ENCODE data around the gene WDR5. TPM values are rescaled to one million over a fixed set of nuclear protein-coding genes. Genes with fewer than 3 reads are reported as not detected.

WDR5 gene
- polyA plus RNA-seq, 1 of the 3 experiments (the other 2 are of a cell fraction): 36.6 TPM

DNA sequence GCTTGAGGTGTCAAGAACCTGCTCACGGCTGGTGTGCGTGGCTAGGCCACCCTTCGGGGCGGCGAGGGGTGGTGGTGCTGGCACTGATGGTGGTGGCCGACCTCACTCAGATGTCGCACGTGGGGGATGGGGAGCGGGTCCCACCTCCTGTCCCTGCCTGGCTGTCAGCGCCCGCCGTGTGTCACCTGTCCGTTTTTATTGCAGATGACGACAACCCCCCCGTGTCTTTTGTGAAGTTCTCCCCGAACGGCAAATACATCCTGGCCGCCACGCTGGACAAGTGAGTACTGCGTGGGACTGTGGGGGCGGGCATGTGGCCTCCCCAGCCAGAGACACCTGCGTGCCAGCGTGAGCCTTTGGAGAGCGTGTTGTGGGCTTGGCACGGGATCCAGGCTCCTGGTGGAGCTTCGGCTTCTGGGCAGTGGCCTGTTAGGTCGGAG is 18.4 kb downstream of the WDR5 start:
- no peaks in the 10 kb centered on the region for H3K9me2 ChIP-seq
- POLR2A ChIA-PET: interaction anchor here (1.0 kb wide), 1 partner anchor 18 kb away, joined by 3 read pairs; the partner anchor contains the start of gene WDR5
- CTCF ChIA-PET: no interaction called here
- no peaks in the 10 kb centered on the region for H3K27me3 ChIP-seq (ENCODE audit: insufficient read depth)
- no peaks in the 10 kb centered on the region for H3F3A ChIP-seq (replicated peaks; ENCODE audit: insufficient read depth)
- H3K4me3 ChIP-seq (ENCODE audit: low read depth in 2 of 2, low read length in 1 of 2): no peak overlapping the region
- TF ChIP-seq TAF1 (IDR thresholded peaks at IDR 0.05; ENCODE audit: borderline replicate concordance, low read depth, low read length): no peak
- H3K79me2 ChIP-seq (ENCODE audit: insufficient read depth): no peaks in the 10 kb centered on the region; the same call in 1 of the 2 replicates
- H3K4me2 ChIP-seq: no peak overlapping the region
- no peak overlapping the region for H3K9ac ChIP-seq
- DNase-seq: no peak
- WGBS (ENCODE audit: low lambda C conversion rate): 97% methylated on average over 14 of the region's 27 CpGs
- no peaks in the 10 kb centered on the region for H4K20me1 ChIP-seq (ENCODE audit: insufficient read depth)
- no peak overlapping the region for H2AFZ ChIP-seq (ENCODE audit: low read depth)
- H3K36me3 ChIP-seq (replicated peaks in 1 of 2; ENCODE audit: control insufficient read depth in 1 of 2, insufficient read depth in 2 of 2, low read length in 1 of 2): peaks cover 22 to 95% of the 10 kb centered on the region in 2 experiments
- H3K9me3 ChIP-seq: no peaks in the 10 kb centered on the region
- H3K4me1 ChIP-seq (ENCODE audit: control insufficient read depth in 1 of 2, insufficient read depth in 2 of 2, low read depth in 1 of 2, low read length in 1 of 2): peaks cover 0 to 5% of the 10 kb centered on the region in 2 experiments; a peak in 1 of 4 replicates
- H3K27ac ChIP-seq (ENCODE audit: low read depth in 2 of 2, low read length in 1 of 2): no peak overlapping the region

DNA sequence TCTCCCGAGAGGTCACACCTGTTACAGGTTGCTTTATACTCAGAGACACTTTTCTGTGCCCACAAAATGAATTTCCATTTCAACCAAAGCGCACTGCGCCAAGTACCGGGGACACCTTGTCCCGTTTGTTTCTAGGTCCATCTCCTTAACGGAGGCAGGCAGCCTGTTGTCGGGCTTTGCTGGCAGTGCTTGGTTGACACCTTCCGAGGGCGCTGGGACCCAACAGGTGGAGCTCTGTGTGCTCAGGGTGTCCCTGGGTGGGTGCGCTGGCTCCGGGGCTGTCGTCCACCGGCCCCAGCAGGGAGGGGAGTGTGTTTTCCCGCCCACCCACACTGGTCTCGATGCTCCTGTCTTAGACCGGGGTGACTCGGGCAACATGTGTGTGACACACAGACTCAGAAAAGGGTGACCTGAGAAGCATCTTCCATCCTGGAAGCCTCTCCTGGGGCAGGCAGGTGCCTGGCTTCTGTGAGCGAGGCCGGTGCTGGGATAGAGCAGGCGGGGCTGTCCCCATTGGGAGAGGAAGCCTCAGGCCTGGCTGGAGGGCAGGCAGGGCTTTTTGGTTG is 20.0 kb downstream of the WDR5 start:
- POLR2A ChIA-PET: no interaction called here
- no peaks in the 10 kb centered on the region for H3K9me3 ChIP-seq

More for the DNA sequence above, 20.0 kb downstream of the WDR5 start:
- Histone ChIP-seq H4K20me1 (ENCODE audit: insufficient read depth) (no peaks in the 10 kb centered on the region), H3K79me2 (ENCODE audit: insufficient read depth) (no peaks in the 10 kb centered on the region), H3K4me2 (no peak overlapping the region), H3K4me1 (ENCODE audit: control insufficient read depth in 1 of 2, insufficient read depth in 2 of 2, low read depth in 1 of 2, low read length in 1 of 2) (no peaks in the 10 kb centered on the region), H3K27ac (ENCODE audit: low read depth in 2 of 2, low read length in 1 of 2) (no peak overlapping the region), H3K9ac (no peak overlapping the region), H3K4me3 (ENCODE audit: low read depth in 2 of 2, low read length in 1 of 2) (no peak overlapping the region), H2AFZ (ENCODE audit: low read depth) (no peak overlapping the region), H3K27me3 (ENCODE audit: insufficient read depth) (no peaks in the 10 kb centered on the region), H3F3A (replicated peaks; ENCODE audit: insufficient read depth) (no peaks in the 10 kb centered on the region), H3K36me3 (replicated peaks in 1 of 2; ENCODE audit: control insufficient read depth in 1 of 2, insufficient read depth in 2 of 2, low read length in 1 of 2) (peaks cover 11 to 79% of the 10 kb centered on the region in 2 experiments), H3K9me2 (no peaks in the 10 kb centered on the region)
- TF ChIP-seq SMC3 (IDR thresholded peaks at IDR 0.05; ENCODE audit: low read depth, low read length) (no peak), RCOR1 (IDR thresholded peaks at IDR 0.05; ENCODE audit: low read length) (no peak), JUND (IDR thresholded peaks at IDR 0.05) (no peak), MEF2A (IDR thresholded peaks at IDR 0.05; ENCODE audit: borderline replicate concordance, low read depth) (no peak), CHD2 (IDR thresholded peaks at IDR 0.05; ENCODE audit: low read length, partially characterized antibody) (no peak), FOXM1 (IDR thresholded peaks at IDR 0.05; ENCODE audit: low read depth) (no peak), EP300 (IDR thresholded peaks at IDR 0.05; ENCODE audit: borderline replicate concordance in 1 of 2, low read depth in 1 of 2, low read length in 1 of 2) (no peak), NRF1 (IDR thresholded peaks at IDR 0.05; ENCODE audit: low read depth, low read length) (no peak), POLR2AphosphoS5 (IDR thresholded peaks at IDR 0.05; ENCODE audit: low read depth, low read length) (no peak)
- TF ChIP-seq, protein P1, sequence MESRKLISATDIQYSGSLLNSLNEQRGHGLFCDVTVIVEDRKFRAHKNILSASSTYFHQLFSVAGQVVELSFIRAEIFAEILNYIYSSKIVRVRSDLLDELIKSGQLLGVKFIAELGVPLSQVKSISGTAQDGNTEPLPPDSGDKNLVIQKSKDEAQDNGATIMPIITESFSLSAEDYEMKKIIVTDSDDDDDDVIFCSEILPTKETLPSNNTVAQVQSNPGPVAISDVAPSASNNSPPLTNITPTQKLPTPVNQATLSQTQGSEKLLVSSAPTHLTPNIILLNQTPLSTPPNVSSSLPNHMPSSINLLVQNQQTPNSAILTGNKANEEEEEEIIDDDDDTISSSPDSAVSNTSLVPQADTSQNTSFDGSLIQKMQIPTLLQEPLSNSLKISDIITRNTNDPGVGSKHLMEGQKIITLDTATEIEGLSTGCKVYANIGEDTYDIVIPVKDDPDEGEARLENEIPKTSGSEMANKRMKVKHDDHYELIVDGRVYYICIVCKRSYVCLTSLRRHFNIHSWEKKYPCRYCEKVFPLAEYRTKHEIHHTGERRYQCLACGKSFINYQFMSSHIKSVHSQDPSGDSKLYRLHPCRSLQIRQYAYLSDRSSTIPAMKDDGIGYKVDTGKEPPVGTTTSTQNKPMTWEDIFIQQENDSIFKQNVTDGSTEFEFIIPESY (IDR thresholded peaks at IDR 0.05; ENCODE audit: borderline replicate concordance, low read depth): no peak
- TF ChIP-seq, protein P2, sequence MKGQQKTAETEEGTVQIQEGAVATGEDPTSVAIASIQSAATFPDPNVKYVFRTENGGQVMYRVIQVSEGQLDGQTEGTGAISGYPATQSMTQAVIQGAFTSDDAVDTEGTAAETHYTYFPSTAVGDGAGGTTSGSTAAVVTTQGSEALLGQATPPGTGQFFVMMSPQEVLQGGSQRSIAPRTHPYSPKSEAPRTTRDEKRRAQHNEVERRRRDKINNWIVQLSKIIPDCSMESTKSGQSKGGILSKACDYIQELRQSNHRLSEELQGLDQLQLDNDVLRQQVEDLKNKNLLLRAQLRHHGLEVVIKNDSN (IDR thresholded peaks at IDR 0.05; ENCODE audit: borderline replicate concordance, low read depth): no peak
- 96% methylated on average over 8 of the region's 20 CpGs for WGBS (ENCODE audit: low lambda C conversion rate)
- CTCF ChIA-PET: interaction anchor here (0.6 kb wide), 1 partner anchor 15 kb away, joined by 3 read pairs; no protein-coding TSS in a partner anchor
- DNase-seq: no peak
